COLO668 (cell line): ENCODE data around the gene RPL10A.
"Not testable (repeated sequence)": the region's sequence is repeated elsewhere in the genome, so short reads cannot be mapped to it uniquely, and the experiment has no call there.

ENCODE experiments used
- DNase-seq: peaks from one replicate; lab custom pipeline; 2025; ENCODE audit not compliant: unreplicated experiment; lab: John Stamatoyannopoulos, UW

Gene RPL10A

GRCh38 chr6:35510916-35511561 lies 42.8 kb downstream of the RPL10A start:
- no peak for DNase-seq

DNA sequence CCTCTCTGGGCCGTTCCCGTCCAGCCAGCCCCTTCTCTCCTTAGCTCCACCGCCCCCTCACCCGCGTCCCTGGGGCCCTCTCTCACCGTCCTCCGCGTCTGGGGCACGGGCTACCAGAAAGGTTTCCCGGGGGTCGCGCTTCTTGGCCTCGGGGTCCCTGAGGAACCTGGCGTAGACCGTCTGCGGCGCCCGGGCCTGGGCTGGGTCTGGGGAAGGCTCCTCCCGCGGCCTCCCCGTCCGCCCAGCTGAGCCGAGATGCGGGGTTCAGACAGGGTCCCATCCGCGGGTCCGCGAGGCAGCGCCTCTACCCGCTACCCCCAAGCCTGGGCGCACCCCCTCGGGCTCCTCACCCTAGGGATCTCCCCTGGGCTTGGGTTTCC lies 43.4 kb downstream of the RPL10A start:
- DNase-seq = no peak

- no peak for DNase-seq
Measured at GRCh38 chr6:35512006-35512405, 43.8 kb downstream of the RPL10A start.

GRCh38 chr6:35512740-35513139 lies 44.5 kb downstream of the RPL10A start, which contains the start of gene TULP1:
Gene TULP1 (minus strand): TSS chr6:35512896. CDS start chr6:35512858, 38 bp downstream.
- no peak for DNase-seq

GRCh38 chr6:35514587-35514986 lies 46.4 kb downstream of the RPL10A start:
- DNase-seq = no peak

DNA sequence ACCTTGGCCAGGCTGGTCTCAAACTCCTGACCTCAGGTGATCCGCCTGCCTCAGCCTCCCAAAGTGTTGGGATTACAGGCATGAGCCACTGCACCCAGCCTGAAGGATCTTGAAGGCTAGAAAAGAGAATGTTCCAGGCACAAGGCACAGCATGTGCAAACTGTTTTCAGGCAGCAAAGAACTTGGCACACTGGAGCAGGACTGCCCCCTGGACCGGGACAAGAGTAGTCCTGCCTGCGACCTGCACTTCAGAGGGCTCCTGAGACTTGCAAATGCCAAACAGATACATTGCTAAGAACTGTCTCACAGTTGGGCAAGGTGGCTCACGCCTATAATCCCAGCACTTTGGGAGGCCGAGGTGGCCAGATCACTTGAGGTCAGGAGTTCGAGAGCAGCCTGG lies 47.7 kb downstream of the RPL10A start:
- DNase-seq = not testable (repeated sequence)

GRCh38 chr6:35516712-35517111 lies 48.5 kb downstream of the RPL10A start:
- DNase-seq = no peak

- not testable (repeated sequence) for DNase-seq
Measured at GRCh38 chr6:35517978-35518377, 49.8 kb downstream of the RPL10A start.

GRCh38 chr6:35518566-35519312 lies 50.5 kb downstream of the RPL10A start:
- no peak for DNase-seq

- no peak for DNase-seq
Measured at GRCh38 chr6:35519313-35520015, 51.3 kb downstream of the RPL10A start.
